Stimulated activated CD4-positive, alpha-beta T cell treated with anti-CD3 and anti-CD28 coated beads, Interleukin-2, amount 100 ng/mL, for 24 hours (primary cell): Measurements from ENCODE around the gene SUCLG1.

Experiments
- DNase-seq, 2 donors: peaks; one replicate each; pipeline ENCODE4 v3.0.0-alpha.2; 2020

Gene SUCLG1

DNA sequence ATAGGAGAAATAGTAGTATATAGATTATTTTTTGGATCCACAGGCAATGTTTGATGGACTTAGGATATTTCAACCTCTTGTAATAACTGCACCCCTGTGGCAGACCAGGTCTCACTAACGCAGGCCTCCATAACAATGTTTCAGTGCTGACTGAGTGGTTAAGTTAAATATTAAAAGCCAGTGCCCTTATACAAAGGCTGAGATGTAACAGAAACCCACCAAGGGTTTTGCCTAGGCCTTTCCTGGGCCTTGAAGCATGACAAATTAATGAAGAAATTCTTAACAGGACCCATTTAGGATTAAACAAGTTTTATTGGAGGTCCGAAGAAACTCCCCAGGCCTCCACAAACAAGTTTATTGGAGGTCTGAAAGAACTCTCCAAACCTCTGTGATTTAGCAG lies 1.6 kb upstream of the SUCLG1 start:
- no peak for DNase-seq

DNA sequence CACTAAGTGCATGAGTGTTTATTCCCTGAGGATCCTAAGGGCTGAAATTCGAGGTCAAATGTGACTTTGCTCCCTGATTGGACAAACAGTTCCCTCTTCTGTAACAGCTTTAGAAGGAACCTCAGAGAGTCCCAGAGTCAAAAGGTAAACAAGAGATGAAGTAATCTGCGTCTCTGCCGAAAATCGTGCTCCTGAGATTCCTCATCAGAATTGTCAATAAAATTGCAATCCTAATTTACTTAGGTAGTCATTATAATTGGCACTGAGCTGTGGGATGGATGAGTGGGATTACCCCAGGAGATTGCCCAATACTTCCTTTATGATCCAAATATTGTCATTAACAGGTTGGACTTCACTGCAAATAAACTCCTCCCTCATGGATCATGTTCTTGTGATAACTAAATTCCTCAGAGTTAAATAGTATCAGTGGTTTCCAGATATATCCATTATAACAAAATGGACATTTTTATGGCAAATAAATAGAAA lies 907 bp upstream of the SUCLG1 start:
- DNase-seq = no peak

DNA sequence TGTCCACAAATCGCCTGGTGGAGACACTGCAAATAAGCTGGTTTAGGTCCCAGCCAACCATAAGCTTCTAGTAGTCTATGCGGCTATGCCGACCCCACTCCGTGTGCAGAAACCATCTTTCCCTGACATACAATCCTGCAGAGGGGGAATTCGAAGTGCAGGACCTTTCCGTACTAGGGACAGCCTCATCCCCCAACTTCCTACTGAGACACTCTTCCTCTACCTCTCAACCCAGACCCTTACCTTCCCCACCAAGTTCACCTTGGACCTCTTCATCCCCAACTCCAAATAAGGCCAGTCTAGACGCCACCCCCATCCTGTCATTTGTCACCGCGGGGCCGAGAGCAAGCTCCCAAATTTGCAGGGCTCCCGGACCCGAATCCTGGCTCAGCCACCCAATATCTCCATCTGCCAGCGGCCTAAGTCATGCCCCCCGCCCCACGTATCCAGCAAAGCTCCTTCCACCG lies 496 bp downstream of the SUCLG1 start:
- peak; percentile 40 to 41 for DNase-seq

DNA sequence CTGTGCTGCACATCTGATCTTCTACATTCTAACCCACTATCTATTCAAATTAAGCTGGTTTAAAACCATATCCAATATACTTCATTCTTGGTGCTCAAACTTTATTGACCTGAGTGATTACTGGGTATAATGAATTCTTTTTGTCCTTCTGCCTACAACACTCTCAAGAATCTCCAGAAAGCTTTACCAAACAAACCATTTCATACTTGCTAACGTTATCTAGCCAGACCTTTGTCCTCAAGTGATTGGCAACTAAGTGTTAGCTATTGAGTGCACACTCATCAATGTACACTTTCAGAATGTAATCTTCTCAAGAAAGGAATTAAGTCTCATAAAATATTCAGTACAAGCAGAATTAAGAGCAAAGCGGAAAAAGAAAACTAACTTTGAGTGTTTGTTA lies 1.4 kb downstream of the SUCLG1 start:
- DNase-seq = no peak

DNA sequence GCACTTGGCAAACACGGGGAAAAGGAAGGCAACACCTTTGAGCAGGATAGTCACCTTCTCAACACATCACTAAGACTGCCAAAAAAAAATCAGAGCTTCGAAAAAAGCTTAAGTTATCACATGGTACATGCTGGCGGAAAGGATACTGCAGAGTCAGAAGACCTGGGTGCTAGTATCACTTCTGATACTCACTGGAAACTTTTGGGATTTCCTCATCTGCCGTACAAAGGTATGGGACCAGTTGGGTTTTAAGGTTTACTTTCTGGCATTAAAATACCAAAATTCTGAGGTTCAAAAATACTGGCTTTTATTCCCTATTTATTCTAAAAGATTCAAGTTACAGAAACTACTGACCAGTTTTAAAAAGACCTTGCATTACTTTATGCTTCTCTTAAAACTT lies 2.9 kb downstream of the SUCLG1 start:
- DNase-seq = no peak

DNA sequence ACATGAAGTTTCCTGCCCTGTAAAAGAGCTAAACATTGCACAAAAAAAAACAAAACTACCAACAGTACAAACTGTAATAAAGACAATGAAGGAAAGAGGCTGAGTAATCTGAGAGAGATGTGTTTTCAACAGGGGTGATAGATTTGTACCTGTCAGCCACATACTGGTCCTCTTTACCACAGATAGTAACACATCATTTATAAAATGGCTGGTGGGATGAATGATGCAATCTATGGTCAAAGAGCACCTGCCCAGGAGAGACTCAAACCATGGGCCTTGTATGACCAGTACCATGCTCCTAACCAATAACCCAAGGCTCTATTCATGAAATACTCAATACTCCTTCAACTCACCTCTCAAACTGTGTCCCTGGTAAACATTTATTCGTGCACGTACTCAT lies 4.5 kb downstream of the SUCLG1 start:
- DNase-seq = no peak

DNA sequence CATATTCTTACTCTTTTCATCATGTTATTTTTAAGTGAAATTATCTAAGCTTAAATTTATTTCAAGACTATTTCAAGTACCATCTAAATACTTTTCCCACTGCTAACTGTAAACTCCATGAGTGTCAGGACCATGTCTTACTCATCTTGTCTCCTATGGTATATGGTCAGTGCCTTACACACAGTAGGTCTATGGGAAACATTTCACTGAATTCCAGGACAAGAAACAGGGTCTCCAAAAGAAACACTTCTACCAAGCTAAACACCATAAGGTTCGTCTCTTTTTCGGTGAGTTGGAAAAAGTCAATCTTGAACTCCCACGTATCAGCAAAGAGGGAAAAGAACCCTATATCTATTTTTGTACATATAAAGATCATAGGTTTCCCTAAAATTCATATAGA lies 6.5 kb downstream of the SUCLG1 start:
- DNase-seq = no peak

DNA sequence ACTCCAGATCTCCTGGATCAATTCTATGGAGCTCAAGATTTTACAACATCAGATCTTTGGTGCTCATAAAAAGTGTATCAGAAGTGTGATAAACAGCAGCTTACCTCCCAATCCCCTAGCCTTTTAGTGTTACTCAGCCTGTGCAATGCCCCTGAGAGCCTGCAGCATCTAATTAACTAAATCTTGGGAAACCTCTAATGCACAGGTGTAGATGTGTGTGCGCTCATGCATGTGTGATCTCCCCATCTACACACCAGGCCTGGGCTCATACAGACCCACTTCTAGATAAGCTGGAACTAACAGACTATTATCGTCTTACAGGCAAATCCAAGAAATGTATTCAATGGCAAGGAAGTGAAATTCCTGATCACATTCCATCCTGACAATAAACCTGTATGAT lies 7.5 kb downstream of the SUCLG1 start:
- DNase-seq = no peak

DNA sequence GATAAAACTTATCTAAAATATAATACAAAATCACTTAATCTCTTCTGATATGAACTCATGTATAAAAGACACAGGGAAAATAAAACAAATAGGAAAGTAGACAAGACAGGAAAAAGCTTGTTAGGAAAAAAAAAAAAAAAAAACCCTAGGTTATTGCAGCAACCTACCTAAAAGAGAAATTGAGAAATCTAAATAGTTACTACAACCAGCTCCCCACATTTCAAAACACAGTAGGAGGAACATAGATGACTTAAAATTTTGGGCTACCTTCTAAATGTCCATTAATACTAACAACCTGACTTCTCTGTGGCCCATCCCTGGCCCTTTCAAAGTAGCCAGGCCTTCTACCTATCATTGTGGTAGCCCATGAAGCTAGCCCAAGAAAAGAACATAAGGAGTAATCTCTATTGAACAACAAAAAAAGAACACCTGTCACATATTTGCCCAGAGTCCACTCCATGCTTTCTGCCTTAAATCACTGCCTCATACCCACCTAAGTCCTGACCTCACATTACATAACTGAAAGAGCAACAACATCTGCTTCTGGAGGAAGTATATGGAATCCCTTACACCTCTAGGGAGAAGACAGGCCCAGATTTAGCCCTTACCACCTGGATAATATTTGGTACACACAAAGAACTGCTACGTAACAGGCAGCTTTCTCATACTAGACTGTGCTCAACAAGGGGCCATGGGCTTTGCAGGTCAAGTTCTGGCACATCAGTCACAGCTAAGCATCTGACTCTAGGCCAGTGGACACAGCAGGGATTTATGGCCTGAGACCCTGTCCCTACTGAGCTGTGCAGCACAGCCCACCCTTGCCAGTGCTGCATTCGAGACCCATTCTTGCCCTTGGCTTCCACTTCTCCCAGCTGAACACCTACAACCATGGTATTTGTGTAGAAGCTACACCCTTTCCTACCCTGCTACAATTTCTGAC lies 8.5 kb downstream of the SUCLG1 start:
- DNase-seq = no peak

DNA sequence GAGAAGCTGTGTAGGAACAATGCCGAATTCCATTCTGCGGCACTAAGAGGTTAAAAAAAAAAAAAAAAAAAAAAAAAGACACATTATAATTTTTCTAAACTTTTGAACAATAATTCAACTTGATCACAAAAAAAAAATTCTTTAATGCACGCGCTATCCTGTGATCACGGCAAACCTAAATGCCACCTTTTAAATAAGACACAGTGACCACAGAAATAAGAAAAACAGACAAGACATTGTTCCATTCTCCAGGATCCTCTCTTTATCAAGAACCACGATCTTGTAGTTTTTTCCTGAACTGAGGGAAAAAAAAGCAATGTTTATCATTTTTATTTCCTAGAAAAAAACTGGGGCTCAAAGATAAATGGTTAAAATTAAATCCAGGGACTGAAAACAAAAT lies 9.4 kb downstream of the SUCLG1 start:
- no peak for DNase-seq

DNA sequence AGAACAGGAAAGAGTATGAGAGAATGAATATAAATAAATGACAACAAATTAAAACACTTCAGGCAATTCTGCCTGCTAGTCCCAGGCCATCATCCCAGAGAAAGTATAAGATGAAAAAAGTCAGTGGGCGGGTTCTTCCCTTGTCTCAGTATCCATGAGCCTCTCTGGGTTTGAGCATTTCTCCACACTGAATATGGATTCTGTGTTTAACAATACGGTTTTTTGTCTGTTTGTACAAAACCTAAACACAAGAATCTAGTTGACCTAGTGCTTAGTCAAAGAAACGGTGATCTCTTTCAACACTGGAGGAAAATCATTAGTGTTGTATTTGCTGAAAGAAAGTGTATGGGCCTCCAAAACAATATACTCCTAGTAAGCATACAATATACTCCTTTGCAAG lies 10.0 kb downstream of the SUCLG1 start:
- DNase-seq = no peak

DNA sequence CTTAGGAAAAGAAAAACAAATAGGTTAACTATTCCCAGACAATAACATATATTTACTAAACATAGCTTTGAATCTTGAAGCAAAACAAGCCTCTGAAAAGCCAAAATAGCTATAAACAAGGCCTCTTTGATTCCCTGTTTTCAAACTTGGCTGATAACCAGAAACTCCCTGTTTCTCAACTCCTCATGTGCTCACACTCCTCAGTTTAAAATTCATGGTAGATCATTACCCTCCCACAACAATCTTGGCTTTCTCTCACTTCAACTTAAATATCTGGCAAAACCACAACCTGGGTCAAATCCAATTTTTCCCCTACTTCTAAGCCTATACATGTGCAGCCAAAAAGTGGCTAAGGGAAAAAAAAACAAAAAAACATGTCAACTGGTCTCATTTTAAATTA lies 15.6 kb downstream of the SUCLG1 start:
- no peak for DNase-seq

DNA sequence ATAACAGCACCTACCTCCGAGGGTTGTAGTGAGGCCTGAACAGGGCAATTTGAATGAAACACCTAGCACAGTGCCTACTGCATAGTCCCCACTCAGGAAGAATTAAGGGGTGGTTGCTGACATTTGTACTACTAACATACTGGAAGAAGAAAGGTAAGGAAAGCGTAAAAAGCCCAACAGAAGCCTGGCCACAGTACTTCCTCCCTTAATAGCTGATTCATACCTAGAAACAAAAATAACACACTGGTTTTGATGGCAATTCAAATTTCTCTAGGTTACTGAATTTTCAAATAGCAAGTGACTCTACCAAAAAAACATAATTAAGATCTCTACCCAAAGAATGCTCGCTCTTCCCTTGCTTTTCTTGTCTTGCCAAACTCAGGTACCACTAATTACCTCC lies 16.2 kb downstream of the SUCLG1 start:
- DNase-seq = no peak

DNA sequence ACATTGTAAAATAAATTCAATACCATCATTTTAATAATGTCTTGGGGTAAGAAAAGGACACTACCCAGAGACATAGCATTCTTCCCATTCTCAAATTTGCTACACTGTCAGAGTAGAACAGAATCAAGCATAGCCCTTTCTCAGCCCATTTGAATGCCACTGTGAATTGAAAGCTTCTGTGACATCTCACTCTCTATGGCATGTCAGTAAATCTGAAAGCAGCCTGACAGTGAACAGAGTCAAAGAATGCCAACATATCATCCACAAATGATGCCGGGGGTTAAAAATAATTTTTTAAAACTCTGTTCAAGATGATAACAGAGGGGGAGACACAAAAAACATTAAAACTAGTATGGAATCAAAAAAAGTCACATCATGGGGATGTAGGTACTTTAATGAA lies 17.6 kb downstream of the SUCLG1 start:
- no peak for DNase-seq

DNA sequence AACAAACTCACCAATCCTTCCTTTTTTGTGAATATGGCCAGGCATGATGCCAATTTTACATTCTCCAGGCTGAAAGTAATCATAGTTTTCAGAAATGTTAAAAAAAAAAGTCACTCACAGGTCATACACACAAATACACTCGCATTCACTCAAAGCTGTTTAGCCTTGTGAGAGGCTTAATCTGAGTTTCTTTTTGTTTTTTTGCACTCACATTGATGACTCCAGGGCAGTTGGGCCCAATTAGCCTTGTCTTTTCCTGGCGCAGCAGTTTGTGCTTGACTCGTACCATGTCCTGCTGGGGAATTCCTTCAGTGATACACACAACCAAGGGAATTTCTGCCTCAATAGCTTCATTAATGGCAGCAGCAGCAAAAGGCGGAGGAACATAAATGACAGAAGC lies 18.0 kb downstream of the SUCLG1 start:
- no peak for DNase-seq

DNA sequence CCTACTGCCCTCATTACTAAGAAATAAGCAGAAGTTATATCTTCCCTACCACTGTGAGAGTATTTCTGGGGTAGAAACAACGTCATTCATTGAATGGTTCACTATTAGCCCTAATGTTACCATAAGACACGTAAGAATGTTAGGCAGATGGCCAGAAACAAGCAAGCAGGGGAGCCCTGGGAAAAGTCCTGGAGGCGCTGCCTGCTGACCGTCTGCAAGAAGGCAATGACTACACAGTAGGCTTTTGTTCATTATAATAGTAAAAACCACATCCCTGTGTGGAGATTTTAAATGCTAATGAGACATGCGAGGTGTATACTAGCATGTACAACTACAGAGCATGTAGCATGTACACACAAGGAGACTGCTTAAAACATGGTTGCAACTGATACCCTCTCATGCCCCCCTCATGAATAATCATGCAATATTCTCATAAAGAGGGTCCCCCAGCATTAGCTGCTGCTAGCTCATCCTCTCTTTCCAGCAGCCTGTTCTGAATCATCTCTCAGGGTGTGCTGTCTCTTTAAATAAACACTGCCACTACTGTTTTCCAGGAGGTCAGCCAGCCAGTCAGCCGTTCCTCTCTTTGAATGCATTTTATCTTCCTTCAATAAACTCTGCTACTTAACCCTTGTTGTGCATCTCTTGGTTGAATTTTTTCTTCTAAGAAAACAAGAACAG lies 23.6 kb downstream of the SUCLG1 start:
- no peak for DNase-seq

DNA sequence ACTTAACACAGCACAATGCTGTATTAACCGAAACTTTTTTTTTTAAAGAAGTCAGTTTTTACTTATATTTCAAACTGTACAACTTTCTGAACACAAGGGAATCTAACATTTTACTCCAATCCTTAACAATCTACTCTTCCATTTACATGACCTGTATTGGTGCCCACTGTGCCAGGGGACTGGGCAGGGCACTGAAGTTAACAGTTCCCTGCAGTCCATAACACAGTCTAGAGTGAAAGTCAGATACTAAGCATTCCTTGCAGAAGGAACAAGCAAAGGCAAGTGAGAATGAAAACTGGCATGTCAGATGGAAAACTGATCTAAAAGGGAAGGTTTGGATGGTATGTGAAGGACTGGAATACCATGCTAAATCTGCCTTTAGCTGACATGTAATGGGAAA lies 29.8 kb downstream of the SUCLG1 start:
- DNase-seq = no peak

DNA sequence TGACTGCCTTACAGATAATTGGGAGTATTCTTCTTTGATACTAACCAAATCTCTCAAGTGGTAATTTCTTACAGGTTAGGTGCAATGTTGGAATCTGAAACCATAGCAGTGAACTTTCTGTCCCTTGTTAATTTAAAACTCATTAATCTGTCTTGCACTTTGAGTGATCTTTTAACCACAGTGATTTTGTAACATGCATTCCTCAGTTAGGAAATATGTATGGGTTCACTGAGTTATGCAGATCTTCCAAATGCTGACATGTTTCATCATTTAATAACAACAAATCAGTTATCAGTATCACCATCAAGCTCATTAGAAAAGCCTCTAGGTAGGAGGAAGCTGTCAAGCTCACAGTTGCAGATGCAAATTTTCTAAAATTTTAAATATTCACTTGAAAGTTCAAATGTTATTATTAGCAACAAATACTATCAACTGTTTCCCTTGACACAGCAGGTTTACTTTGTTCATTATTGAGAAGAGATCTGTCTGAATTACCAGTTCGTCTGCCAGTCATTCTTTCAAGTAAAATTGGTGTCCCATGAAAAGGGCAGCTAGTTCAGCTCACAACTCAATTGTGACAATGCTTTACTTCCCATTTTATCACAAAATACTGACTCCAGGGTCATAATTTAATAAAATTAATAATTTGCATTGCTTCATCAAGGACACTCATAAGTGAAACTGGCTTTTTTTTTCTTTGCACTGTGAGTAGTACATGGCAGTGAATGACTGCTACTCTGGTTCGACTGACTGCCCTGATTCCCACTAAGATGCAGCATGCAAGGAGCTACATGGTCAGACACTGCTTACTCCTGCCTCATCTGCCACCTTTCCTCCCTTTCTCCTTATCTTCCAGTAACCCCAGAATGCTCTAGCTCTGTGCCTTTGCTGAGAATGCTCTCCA lies 31.6 kb downstream of the SUCLG1 start:
- no peak for DNase-seq

DNA sequence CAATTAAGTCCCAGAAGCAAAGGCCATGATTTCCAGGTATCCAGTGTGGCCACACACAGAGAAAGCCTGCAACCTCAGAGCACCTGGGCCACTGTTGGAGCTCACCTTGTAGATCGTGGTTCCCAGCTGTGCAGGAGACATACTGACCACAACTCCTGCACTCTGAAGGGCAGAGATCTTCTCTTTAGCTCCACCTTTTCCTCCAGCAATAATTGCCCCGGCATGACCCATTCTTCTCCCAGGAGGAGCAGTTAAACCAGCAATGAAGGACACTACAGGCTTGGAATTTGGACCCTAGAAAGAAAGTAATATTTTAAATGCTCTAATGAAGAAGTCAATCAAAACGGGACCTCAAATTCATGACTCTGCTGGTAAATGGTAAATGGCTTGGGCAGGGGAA lies 33.8 kb downstream of the SUCLG1 start:
- DNase-seq = no peak

DNA sequence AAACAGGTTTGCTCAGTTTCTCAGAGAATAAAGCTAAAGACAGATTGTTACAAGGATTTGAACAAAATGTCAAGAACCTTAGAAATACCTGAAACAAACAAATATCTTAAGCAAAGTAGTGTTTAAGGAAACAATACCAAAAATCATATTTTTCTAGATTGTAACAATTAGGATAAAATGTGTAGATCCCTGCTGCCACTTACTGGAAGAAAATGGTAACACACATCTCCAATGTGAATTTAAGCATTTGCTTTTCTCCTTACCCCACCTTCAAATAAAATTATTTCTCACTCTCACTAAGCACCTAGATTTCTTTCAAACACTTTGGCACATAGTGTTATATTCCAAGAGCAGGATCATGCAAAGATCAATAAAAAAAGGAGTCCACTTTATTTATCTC lies 34.9 kb downstream of the SUCLG1 start:
- no peak for DNase-seq

DNA sequence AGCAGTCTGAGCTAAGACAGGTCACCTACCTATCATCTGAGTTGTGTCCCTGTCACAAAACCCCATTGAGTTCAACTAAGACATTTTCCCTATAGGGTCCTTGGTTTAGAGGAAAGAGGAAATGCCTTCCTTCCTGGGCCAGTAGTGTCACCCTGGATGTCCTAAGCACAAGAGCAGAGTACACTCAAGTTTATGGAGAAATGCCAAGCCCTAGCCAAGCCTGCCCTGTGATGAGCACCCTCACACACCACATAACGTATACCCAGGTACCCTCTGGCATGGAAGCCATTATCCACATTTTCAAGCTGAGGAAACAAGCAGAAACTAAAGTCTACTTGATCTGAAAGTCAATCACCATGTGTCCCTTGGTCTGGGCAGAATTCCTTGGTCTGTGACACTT lies 37.3 kb downstream of the SUCLG1 start:
- DNase-seq = no peak

DNA sequence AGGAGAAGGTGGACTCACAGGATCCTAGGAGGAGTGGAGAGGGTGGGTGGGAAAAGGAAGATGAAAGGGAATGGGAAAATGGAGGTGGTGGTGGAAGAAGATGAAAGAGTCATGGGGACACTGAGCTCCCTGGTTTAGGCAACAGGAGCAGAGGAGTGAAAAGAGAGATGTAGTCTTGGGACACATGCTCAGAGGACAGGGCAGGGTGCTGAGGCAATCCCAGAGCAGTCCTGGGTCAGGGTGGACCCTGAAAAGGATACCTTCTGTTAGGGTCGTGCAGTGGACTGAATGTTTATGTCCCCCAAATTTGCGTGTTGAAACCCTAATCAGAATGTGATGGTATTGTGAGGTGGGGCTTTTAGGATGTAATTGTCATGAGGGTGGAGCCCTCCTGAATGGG lies 37.9 kb downstream of the SUCLG1 start:
- DNase-seq = no peak

DNA sequence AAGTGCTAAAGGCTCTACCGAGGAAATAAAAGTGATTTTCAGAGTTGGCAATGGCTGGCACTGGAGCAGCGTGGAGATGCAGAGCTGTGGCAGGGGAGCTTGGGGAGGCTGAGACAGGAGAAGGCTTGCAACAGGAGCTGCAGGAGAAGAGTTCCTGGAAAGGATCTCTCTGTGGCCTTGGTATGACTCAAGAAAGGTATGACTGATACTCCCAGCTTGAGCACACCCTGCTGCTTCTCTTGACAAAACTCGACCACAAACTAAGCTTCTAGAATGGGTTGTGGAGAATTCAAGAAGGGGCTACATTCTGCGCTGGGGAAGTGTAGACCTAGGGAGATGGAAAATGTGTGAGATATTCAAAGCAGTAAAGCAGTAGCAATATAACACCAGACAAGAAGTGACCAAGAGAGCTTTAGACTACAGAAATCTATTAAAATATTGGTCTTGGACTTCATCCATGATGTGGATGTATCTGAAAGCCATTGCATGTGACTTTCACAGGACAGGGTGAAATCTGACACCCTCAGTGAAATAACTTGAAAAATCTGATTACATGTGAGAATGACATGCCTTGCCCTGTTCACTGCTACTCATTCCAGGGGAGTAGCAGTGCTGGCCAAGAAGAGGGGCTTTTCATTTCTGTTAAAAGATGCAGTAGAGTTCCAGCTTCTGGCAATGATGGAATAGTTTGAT lies 41.5 kb downstream of the SUCLG1 start:
- no peak for DNase-seq
